ENCODE measurements around the gene CMBL. TPM values are rescaled to one million over a fixed set of nuclear protein-coding genes. Genes with fewer than 3 reads are reported as not detected.

The CMBL gene
- total and polyA plus RNA-seq, 8 donors: 6.2 to 20.3 (median 11.6) TPM

DNA sequence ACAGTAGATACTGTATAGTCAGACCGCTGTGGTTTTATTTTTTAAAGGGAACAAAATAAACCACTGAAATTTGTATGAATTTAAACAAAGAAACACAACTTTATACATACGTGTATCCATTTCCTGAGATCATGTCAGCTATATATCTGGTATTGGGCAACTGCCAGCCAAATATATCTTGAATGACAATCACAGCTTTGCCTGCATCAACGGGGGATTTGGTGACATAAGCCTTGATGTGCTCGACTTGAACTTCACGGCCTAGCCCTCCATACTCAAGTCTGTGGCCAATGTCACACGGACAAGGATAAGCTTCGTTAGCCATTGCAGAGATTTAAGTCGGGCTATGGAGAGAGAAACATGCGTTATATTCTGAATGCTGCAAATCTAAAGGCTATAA is 17.3 kb downstream of the CMBL start:
- Histone ChIP-seq H3K4me1 (peaks cover 6 to 11% (median 10%) of the 10 kb centered on the region in 3 donors), H3K4me3 (no peak overlapping the region), H3K9me3 (no peaks in the 10 kb centered on the region), H3K27me3 (no peaks in the 10 kb centered on the region), H3K27ac (no peak overlapping the region), H3K36me3 (no peaks in the 10 kb centered on the region)
- WGBS, 2 donors: 87 to 91% methylated on average over 9 of the region's 9 CpGs
- intact Hi-C loops (cut with DNase I): loop anchor here in 1 of 3 donors (10.0 kb wide), 1 partner anchor 54 kb away; no protein-coding TSS in a partner anchor
- no peak for ATAC-seq
- TF ChIP-seq, protein P1, sequence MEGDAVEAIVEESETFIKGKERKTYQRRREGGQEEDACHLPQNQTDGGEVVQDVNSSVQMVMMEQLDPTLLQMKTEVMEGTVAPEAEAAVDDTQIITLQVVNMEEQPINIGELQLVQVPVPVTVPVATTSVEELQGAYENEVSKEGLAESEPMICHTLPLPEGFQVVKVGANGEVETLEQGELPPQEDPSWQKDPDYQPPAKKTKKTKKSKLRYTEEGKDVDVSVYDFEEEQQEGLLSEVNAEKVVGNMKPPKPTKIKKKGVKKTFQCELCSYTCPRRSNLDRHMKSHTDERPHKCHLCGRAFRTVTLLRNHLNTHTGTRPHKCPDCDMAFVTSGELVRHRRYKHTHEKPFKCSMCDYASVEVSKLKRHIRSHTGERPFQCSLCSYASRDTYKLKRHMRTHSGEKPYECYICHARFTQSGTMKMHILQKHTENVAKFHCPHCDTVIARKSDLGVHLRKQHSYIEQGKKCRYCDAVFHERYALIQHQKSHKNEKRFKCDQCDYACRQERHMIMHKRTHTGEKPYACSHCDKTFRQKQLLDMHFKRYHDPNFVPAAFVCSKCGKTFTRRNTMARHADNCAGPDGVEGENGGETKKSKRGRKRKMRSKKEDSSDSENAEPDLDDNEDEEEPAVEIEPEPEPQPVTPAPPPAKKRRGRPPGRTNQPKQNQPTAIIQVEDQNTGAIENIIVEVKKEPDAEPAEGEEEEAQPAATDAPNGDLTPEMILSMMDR (IDR thresholded peaks at IDR 0.05): no peak
- DNase-seq: no peak
- FAIRE-seq: no peak

DNA sequence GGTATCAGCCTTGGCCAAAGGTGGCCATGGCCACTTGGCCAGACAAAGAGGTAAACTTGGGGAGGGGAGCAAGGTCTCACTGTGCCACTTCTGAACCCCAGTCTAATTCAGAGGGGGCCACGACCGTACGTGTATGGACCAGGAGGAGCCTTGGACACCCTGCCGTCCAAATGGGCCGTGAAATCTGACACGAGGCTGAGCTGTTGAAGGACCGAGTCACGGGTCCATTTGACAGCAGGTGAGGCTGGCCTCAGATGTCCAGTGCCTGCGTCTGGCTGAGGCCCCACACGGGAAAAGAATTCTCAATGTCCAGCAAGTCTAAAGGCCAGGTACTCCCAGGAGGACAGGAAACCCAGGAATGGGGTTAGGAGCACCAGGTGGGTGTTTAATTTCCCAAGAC is 17.7 kb downstream of the CMBL start:
- H3K27ac ChIP-seq: peak overlapping the region in 2 of 4 donors; percentile 61 to 79
- H3K4me1 ChIP-seq: peaks cover 6 to 11% (median 10%) of the 10 kb centered on the region in 3 donors
- H3K4me3 ChIP-seq: no peak overlapping the region
- DNase-seq: no peak
- FAIRE-seq: no peak
- no peak for ATAC-seq
- no peaks in the 10 kb centered on the region for H3K9me3 ChIP-seq
- intact Hi-C loops (cut with DNase I): loop anchor here in 2 of 3 donors (10.0 kb wide), 3 partner anchors 55 to 135 kb away; no protein-coding TSS in a partner anchor
- H3K36me3 ChIP-seq: no peaks in the 10 kb centered on the region
- no peaks in the 10 kb centered on the region for H3K27me3 ChIP-seq
- WGBS, 2 donors: 91 to 93% methylated on average over 10 of the region's 10 CpGs
- TF ChIP-seq, protein P1 (IDR thresholded peaks at IDR 0.05): no peak

DNA sequence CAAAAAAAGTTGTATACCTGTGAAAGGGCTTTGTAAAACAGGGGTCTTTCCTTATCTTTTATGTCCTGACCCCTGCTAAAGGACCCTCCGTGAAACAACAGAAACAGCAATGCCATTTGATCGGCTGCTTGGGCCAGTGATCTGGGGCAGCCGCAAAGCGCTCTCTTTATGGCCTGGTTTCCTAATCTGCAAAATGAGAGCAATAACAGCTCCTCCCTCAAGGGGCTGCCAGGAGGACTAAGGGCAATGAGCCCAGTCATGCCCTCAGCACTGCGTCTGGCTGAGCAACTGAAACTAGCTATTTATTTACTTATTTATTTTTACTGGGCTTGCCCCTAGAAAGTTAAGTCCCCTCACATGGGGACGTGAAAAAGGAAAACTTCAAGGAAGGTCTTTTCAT is 18.3 kb downstream of the CMBL start:
- Histone ChIP-seq H3K4me3 (no peak overlapping the region), H3K27ac (peak overlapping the region; percentile 14 to 79 (median 68)), H3K27me3 (no peaks in the 10 kb centered on the region), H3K36me3 (no peaks in the 10 kb centered on the region), H3K4me1 (peaks cover 6 to 11% (median 10%) of the 10 kb centered on the region in 3 donors), H3K9me3 (no peaks in the 10 kb centered on the region)
- ATAC-seq (peak; percentile 87 to 92 (median 90)), DNase-seq (peak in 4 of 6 donors; percentile 59 to 64 (median 60)), FAIRE-seq (no peak)
- TF ChIP-seq, protein P1 (IDR thresholded peaks at IDR 0.05): no peak
- WGBS, 2 donors: 36 to 46% methylated on average over 6 of the region's 6 CpGs
- intact Hi-C loops (cut with DNase I): loop anchor here in 2 of 3 donors (10.0 kb wide), 2 partner anchors 75 to 135 kb away; no protein-coding TSS in a partner anchor

DNA sequence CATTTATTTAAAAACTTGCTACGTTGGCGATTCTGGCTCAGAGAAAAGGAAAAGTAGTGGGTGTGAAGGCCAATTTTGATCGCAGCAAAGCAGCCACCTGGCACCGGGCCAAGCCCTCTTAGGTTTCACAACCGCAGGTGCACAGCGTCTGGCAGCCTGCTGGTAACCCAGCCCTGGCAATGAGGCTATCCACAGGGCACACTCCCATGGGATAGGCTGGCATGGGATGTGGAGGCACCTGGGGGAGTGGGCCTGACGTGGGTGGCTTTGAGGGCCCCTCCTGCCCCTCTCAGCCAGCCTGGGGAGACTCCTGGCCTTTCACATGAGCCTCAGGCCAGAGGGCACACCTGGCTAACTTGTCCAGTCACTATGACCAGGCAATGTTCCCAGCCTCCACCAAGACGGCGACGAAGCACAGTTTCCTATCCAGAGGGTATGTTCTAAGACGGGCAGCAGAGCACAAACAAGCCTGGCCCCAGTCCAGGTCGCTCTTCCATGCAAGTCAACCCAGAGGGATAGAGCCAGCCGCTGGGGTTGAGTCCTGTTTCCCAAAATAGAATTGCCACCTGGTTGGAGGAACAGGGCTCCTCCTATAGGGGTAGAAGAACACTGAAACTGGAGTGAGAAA is 19.0 kb downstream of the CMBL start:
- Histone ChIP-seq H3K4me3 (no peak overlapping the region), H3K27ac (peak overlapping the region; percentile 14 to 79 (median 68)), H3K27me3 (no peaks in the 10 kb centered on the region), H3K36me3 (no peaks in the 10 kb centered on the region), H3K4me1 (peaks cover 6 to 11% (median 10%) of the 10 kb centered on the region in 3 donors), H3K9me3 (no peaks in the 10 kb centered on the region)
- FAIRE-seq (no peak), ATAC-seq (peak; percentile 85 to 90 (median 88)), DNase-seq (peak; percentile 88 to 100 (median 94))
- intact Hi-C loops (cut with DNase I): loop anchor here in 2 of 3 donors (10.0 kb wide), 2 partner anchors 76 to 136 kb away; no protein-coding TSS in a partner anchor
- WGBS, 2 donors: 12 to 14% methylated on average over 12 to 13 of the region's 13 CpGs
- TF ChIP-seq, protein P1 (IDR thresholded peaks at IDR 0.05): no peak

DNA sequence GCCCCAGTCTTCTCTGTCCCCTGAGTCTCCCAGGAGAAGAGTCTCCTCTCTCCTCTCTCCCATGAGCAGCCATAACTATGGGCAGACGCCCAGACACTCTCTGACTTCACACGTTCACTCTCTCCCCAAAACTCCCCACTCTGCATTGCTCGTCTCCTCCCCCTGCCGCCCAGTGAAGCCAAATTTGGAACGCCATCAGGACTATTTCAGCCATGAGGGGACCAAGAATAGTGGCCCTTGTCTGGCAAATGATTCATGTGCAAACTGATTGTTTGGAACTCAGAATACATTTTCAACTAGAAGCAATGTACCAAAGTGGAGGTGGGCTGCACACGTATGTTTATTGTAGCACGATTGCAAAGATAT is 20.9 kb downstream of the CMBL start:
- ATAC-seq (no peak), DNase-seq (no peak), FAIRE-seq (no peak)
- Histone ChIP-seq H3K27ac (no peak overlapping the region), H3K27me3 (no peaks in the 10 kb centered on the region), H3K9me3 (no peaks in the 10 kb centered on the region), H3K36me3 (no peaks in the 10 kb centered on the region), H3K4me3 (no peak overlapping the region), H3K4me1 (peaks cover 6 to 11% (median 10%) of the 10 kb centered on the region in 3 donors)
- 89 to 93% methylated on average over 7 of the region's 7 CpGs for WGBS, 2 donors
- TF ChIP-seq, protein P1 (IDR thresholded peaks at IDR 0.05): no peak
- intact Hi-C loops (cut with DNase I): loop anchor here in 2 of 3 donors (10.0 kb wide), 2 partner anchors 78 to 138 kb away; no protein-coding TSS in a partner anchor

Data from pancreas (tissue), 10 donors.